ENCODE data around the gene LRRC47. TPM values are rescaled to one million over a fixed set of nuclear protein-coding genes. Genes with fewer than 3 reads are reported as not detected.

The LRRC47 gene
- polyA plus RNA-seq, 1 donor from 2014 or later = 59.2 TPM

- H3K4me2 ChIP-seq (ENCODE audit: low read length) = no peak overlapping the region
- H3K9me3 ChIP-seq (ENCODE audit: low read length) = peaks cover 5% of the 10 kb centered on the region
- H3K9me2 ChIP-seq (ENCODE audit: insufficient read depth, low read length) = no peaks in the 10 kb centered on the region
- no peak overlapping the region for H3K4me3 ChIP-seq (ENCODE audit: low read length)
- no peak for TF ChIP-seq MXI1 (conservative IDR thresholded peaks at IDR 0.05; ENCODE audit: poor library complexity, severe bottlenecking)
- no peak overlapping the region for H2AFZ ChIP-seq (ENCODE audit: low read depth, low read length)
- H3K36me3 ChIP-seq (ENCODE audit: insufficient read depth, low read length) = no peaks in the 10 kb centered on the region
- H3K9ac ChIP-seq (ENCODE audit: low read length) = no peak overlapping the region
- H3F3A ChIP-seq (ENCODE audit: insufficient read depth, low read length, poor library complexity, severe bottlenecking) = no peaks in the 10 kb centered on the region
- no peaks in the 10 kb centered on the region for H3K79me2 ChIP-seq (replicated peaks; ENCODE audit: insufficient read depth, low read length)
- no peaks in the 10 kb centered on the region for H3K27me3 ChIP-seq (ENCODE audit: insufficient read depth, low read depth, low read length)
- no peak overlapping the region for H3K27ac ChIP-seq (ENCODE audit: low read length)
- H4K20me1 ChIP-seq (ENCODE audit: insufficient read depth) = no peaks in the 10 kb centered on the region
These were observed 32.8 kb downstream of the LRRC47 start for GRCh38 chr1:3763351-3764125.

GRCh38 chr1:3762873-3763228 is 33.4 kb downstream of the LRRC47 start:
- Histone ChIP-seq H3K79me2 (replicated peaks; ENCODE audit: insufficient read depth, low read length) (no peaks in the 10 kb centered on the region), H3K9me2 (ENCODE audit: insufficient read depth, low read length) (no peaks in the 10 kb centered on the region), H3F3A (ENCODE audit: insufficient read depth, low read length, poor library complexity, severe bottlenecking) (no peaks in the 10 kb centered on the region), H2AFZ (ENCODE audit: low read depth, low read length) (no peak overlapping the region), H4K20me1 (ENCODE audit: insufficient read depth) (no peaks in the 10 kb centered on the region), H3K4me2 (ENCODE audit: low read length) (no peak overlapping the region), H3K36me3 (ENCODE audit: insufficient read depth, low read length) (no peaks in the 10 kb centered on the region), H3K27me3 (ENCODE audit: insufficient read depth, low read depth, low read length) (no peaks in the 10 kb centered on the region), H3K27ac (ENCODE audit: low read length) (no peak overlapping the region), H3K9ac (ENCODE audit: low read length) (no peak overlapping the region), H3K9me3 (ENCODE audit: low read length) (peaks cover 5% of the 10 kb centered on the region), H3K4me3 (ENCODE audit: low read length) (no peak overlapping the region)
- no peak for TF ChIP-seq EP300 (conservative IDR thresholded peaks at IDR 0.05; ENCODE audit: poor library complexity, severe bottlenecking)
- no peak for TF ChIP-seq POLR2AphosphoS5 (IDR thresholded peaks at IDR 0.05)
- no peak for TF ChIP-seq MXI1 (conservative IDR thresholded peaks at IDR 0.05; ENCODE audit: poor library complexity, severe bottlenecking)

- no peaks in the 10 kb centered on the region for H3K36me3 ChIP-seq (ENCODE audit: insufficient read depth, low read length)
- no peak overlapping the region for H3K9ac ChIP-seq (ENCODE audit: low read length)
- no peaks in the 10 kb centered on the region for H3K9me2 ChIP-seq (ENCODE audit: insufficient read depth, low read length)
- H3K79me2 ChIP-seq (replicated peaks; ENCODE audit: insufficient read depth, low read length) = no peaks in the 10 kb centered on the region
- H2AFZ ChIP-seq (ENCODE audit: low read depth, low read length) = no peak overlapping the region
- no peak overlapping the region for H3K4me2 ChIP-seq (ENCODE audit: low read length)
- no peaks in the 10 kb centered on the region for H3F3A ChIP-seq (ENCODE audit: insufficient read depth, low read length, poor library complexity, severe bottlenecking)
- H3K27me3 ChIP-seq (ENCODE audit: insufficient read depth, low read depth, low read length) = no peaks in the 10 kb centered on the region
- no peak overlapping the region for H3K27ac ChIP-seq (ENCODE audit: low read length)
- TF ChIP-seq CTCF (IDR thresholded peaks at IDR 0.05; ENCODE audit: poor library complexity, severe bottlenecking) (no peak), POLR2AphosphoS5 (IDR thresholded peaks at IDR 0.05) (no peak), MXI1 (conservative IDR thresholded peaks at IDR 0.05; ENCODE audit: poor library complexity, severe bottlenecking) (no peak), TAF1 (IDR thresholded peaks at IDR 0.05; ENCODE audit: low read depth) (no peak), EP300 (conservative IDR thresholded peaks at IDR 0.05; ENCODE audit: poor library complexity, severe bottlenecking) (no peak), REST (IDR thresholded peaks at IDR 0.05; ENCODE audit: borderline replicate concordance) (no peak), SMC3 (conservative IDR thresholded peaks at IDR 0.05; ENCODE audit: poor library complexity) (no peak), RAD21 (conservative IDR thresholded peaks at IDR 0.05) (no peak), EZH2 (IDR thresholded peaks at IDR 0.05; ENCODE audit: borderline replicate concordance, insufficient read depth, low read length, poor library complexity, severe bottlenecking) (no peak)
- peaks cover 5% of the 10 kb centered on the region for H3K9me3 ChIP-seq (ENCODE audit: low read length)
- H4K20me1 ChIP-seq (ENCODE audit: insufficient read depth) = no peaks in the 10 kb centered on the region
- H3K4me3 ChIP-seq (ENCODE audit: low read length) = no peak overlapping the region
These were observed 34.0 kb downstream of the LRRC47 start for GRCh38 chr1:3762151-3762872.

Measured in neural cell (in vitro differentiated cells).